Psoas muscle (tissue), 8 donors: ENCODE results near the gene SMG6. TPM values are rescaled to one million over a fixed set of nuclear protein-coding genes. Genes with fewer than 3 reads are reported as not detected.

Source experiments
- ATAC-seq, 4 donors: fragments of 200-7000 bp; cut with Tn5 transposase; one replicate each; pipeline ENCODE4 v1.9.1; 2020; ENCODE audit warnings: moderate library complexity in 3 of 4, mild to moderate bottlenecking in 2 of 4
- DNase-seq, 2 donors: peaks; one replicate each; pipeline ENCODE4 v3.0.0-alpha.2; 2020
- H3K27ac ChIP-seq: fragments of 200-600 bp; one replicate; pipeline ENCODE4 v1.8.0; 2022
- H3K27me3 ChIP-seq, 3 donors: fragments of 200-600 bp in 1 of 3; one replicate each; pipeline versions ENCODE4 v1.6.1 to v1.8.0; 2013 to 2022; ENCODE audit warnings: low read length in 2 of 3, mild to moderate bottlenecking in 2 of 3, moderate library complexity in 1 of 3; ENCODE audit not compliant: insufficient read depth in 3 of 3
- H3K36me3 ChIP-seq, 2 donors: fragments of 200-600 bp in 1 of 2; one replicate each; pipeline versions ENCODE4 v1.6.1 to v1.8.0; 2013 to 2022; ENCODE audit warnings: low read depth in 1 of 2, mild to moderate bottlenecking in 1 of 2, moderate library complexity in 1 of 2; ENCODE audit not compliant: insufficient read depth in 1 of 2
- H3K4me1 ChIP-seq: fragments of 200-600 bp; one replicate; pipeline ENCODE4 v1.8.0; 2022
- H3K4me3 ChIP-seq: fragments of 200-600 bp; one replicate; pipeline ENCODE4 v1.8.0; 2022; ENCODE audit warnings: mild to moderate bottlenecking
- H3K9me3 ChIP-seq: fragments of 200-600 bp; one replicate; pipeline ENCODE4 v1.8.0; 2022
- CTCF ChIP-seq: fragments of 200-600 bp; IDR thresholded peaks from one replicate; pipeline ENCODE4 v1.8.0; 2022; ENCODE audit warnings: antibody characterized with exemption
- WGBS, 3 donors: extraction: QIAGEN DNeasy Blood & Tissue Kit; methylation state at CpG; one replicate each; pipeline versions ENCODE4 v1.1.6 to v1.1.7; 2013; 5-methylcytosine and 5-hydroxymethylcytosine counted together
- intact Hi-C, 2 donors: fragments of 100-400 bp; cut with DNase I; formaldehyde crosslinking; loops; one replicate each; pipeline versions ENCODE4 v1.11.0 to v1.14.2; 2022
- polyA plus RNA-seq, 3 donors: library from polyadenylated mRNA; stranded (reverse); fragments of 200-250 nt; gene quantifications; one replicate each; pipeline ENCODE4 v1.2.3, GENCODE V29; 2013
- total RNA-seq, 4 donors: library from RNA; stranded (reverse); fragmentation: NEBNext Ultra II Directional in 2 of 4; extraction: Animal tissue kit (Norgen Biotek cat#: 25700) in 2 of 4; gene quantifications; one replicate each; pipeline versions ENCODE4 v1.2.1 to v1.2.4, GENCODE V29; 2021 to 2023
- donor health status: healthy with polysubstance abuse.
- donor health status: DM: no; HTN: no; CAD: no; lungs with moderate emphysema.
- donor health status: Bipolar disorder and iron deficiency.
- donor health status: healthy.
- donor health status: DM: yes; HTN: yes; CAD: no.
- donor health status: DM: no; HTN: no; CAD: no.
- donor health status: DM: no; HTN: no; CAD: no.
- donor health status: DM: yes; HTN: yes; CAD: no.

The SMG6 gene
- total and polyA plus RNA-seq, 7 donors, result 9.4 to 24.1 (median 16.3) TPM

- DNase-seq, result no peak
- intact Hi-C loops, result no loop called here
- H3K27ac ChIP-seq, result no peak overlapping the region
- H3K4me1 ChIP-seq, result peaks cover 20% of the 10 kb centered on the region
- ATAC-seq, result no peak
- H3K4me3 ChIP-seq, result no peak overlapping the region
- 88% methylated on average over 29 of the region's 29 CpGs for WGBS, 3 donors
- no peaks in the 10 kb centered on the region for H3K9me3 ChIP-seq
- H3K36me3 ChIP-seq, result peaks cover 0 to 72% of the 10 kb centered on the region in 2 donors
- no peaks in the 10 kb centered on the region for H3K27me3 ChIP-seq
- no peak for TF ChIP-seq CTCF
Measured at GRCh38 chr17:2035541-2036488, 267.8 kb downstream of the SMG6 start.

GRCh38 chr17:2034806-2035540 lies 268.6 kb downstream of the SMG6 start:
- no peaks in the 10 kb centered on the region for H3K9me3 ChIP-seq
- H3K4me3 ChIP-seq, result no peak overlapping the region
- intact Hi-C loops, result no loop called here
- no peak for DNase-seq
- 59 to 68% (median 68%) methylated on average over 5 to 9 of the region's 9 CpGs for WGBS, 3 donors
- peaks cover 21% of the 10 kb centered on the region for H3K4me1 ChIP-seq
- no peaks in the 10 kb centered on the region for H3K27me3 ChIP-seq
- no peak overlapping the region for H3K27ac ChIP-seq
- TF ChIP-seq CTCF, result no peak
- peaks cover 0 to 63% of the 10 kb centered on the region in 2 donors for H3K36me3 ChIP-seq
- ATAC-seq, result no peak

GRCh38 chr17:2034157-2034556 lies 269.4 kb downstream of the SMG6 start:
- ATAC-seq (no peak), DNase-seq (no peak)
- H3K36me3 ChIP-seq, result peaks cover 0 to 58% of the 10 kb centered on the region in 2 donors
- no peaks in the 10 kb centered on the region for H3K9me3 ChIP-seq
- no peaks in the 10 kb centered on the region for H3K27me3 ChIP-seq
- no peak overlapping the region for H3K27ac ChIP-seq
- no peak for TF ChIP-seq CTCF
- 77 to 83% (median 82%) methylated on average over 5 to 7 of the region's 7 CpGs for WGBS, 3 donors
- no peak overlapping the region for H3K4me3 ChIP-seq
- peaks cover 25% of the 10 kb centered on the region for H3K4me1 ChIP-seq
- intact Hi-C loops, result no loop called here

- DNase-seq (no peak), ATAC-seq (no peak)
- no peaks in the 10 kb centered on the region for H3K9me3 ChIP-seq
- WGBS, 3 donors, result 88 to 91% (median 89%) methylated on average over 7 of the region's 7 CpGs
- no peaks in the 10 kb centered on the region for H3K27me3 ChIP-seq
- intact Hi-C loops, result no loop called here
- no peak for TF ChIP-seq CTCF
- H3K4me1 ChIP-seq, result peaks cover 25% of the 10 kb centered on the region
- H3K36me3 ChIP-seq, result peaks cover 0 to 49% of the 10 kb centered on the region in 2 donors
- no peak overlapping the region for H3K27ac ChIP-seq
- H3K4me3 ChIP-seq, result no peak overlapping the region
Measured at GRCh38 chr17:2033153-2033552, 270.4 kb downstream of the SMG6 start.
